HAP-1 (cell line): ENCODE data around the gene ZNF837.
"Not testable (repeated sequence)": the region's sequence is repeated elsewhere in the genome, so short reads cannot be mapped to it uniquely, and the experiment has no call there.

Experiments used
- DNase-seq, 2 experiments: peaks; one replicate each; pipeline ENCODE4 v3.0.0-alpha.2; 2016 to 2020; ENCODE audit warnings: low spot score in 2 of 2
- H3K27me3 ChIP-seq: fragments of 250-450 bp; sonication (Bioruptor Pico); 2 replicates; pipeline ENCODE4 v1.5.1; 2020; ENCODE audit warnings: low read depth, mild to moderate bottlenecking, moderate library complexity
- H3K36me3 ChIP-seq: fragments of 250-450 bp; sonication (Bioruptor Pico); replicated peaks from 2 replicates; pipeline ENCODE4 v1.5.1; 2020; ENCODE audit warnings: mild to moderate bottlenecking
- H3K4me1 ChIP-seq: fragments of 250-450 bp; sonication (Bioruptor Pico); 2 replicates; pipeline ENCODE4 v1.5.1; 2020; ENCODE audit warnings: mild to moderate bottlenecking
- H3K4me3 ChIP-seq: fragments of 250-450 bp; sonication (Bioruptor Pico); 2 replicates; pipeline ENCODE4 v1.5.1; 2020; ENCODE audit warnings: mild to moderate bottlenecking, moderate library complexity
- H3K9me3 ChIP-seq: fragments of 250-450 bp; sonication (Bioruptor Pico); 2 replicates; pipeline ENCODE4 v1.5.1; 2020; ENCODE audit warnings: mild to moderate bottlenecking, moderate library complexity
- in situ Hi-C: fragments of 300-500 bp; cut with MboI; formaldehyde crosslinking; loops from 3 replicates; pipeline ENCODE4 v1.14.3; 2020; ENCODE audit warnings: low sequenced_read_pairs, inconsistent platforms, mixed read lengths

Gene ZNF837

DNA sequence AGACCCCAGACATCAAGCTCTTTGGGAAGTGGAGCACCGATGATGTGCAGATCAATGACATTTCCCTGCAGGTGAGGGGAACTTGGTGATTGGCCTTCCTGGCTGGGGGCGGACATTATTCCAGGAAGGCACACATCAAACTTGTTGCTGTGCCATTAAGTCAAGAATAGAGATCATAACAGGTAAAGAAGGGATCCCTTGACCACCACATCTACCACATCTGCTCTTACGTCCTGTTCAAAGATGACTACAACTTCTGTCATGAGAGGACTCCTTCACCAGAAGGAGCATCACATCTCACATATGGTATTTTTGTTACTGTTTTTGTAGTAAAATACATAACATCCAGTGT lies 7.3 kb upstream of the ZNF837 start:
- Histone ChIP-seq H3K36me3 (peaks cover 61% of the 10 kb centered on the region), H3K27me3 (no peaks in the 10 kb centered on the region), H3K4me1 (peaks cover 16% of the 10 kb centered on the region), H3K9me3 (no peaks in the 10 kb centered on the region), H3K4me3 (peak overlapping the region; percentile 92)
- in situ Hi-C loops, result no loop called here
- no peak for DNase-seq

DNA sequence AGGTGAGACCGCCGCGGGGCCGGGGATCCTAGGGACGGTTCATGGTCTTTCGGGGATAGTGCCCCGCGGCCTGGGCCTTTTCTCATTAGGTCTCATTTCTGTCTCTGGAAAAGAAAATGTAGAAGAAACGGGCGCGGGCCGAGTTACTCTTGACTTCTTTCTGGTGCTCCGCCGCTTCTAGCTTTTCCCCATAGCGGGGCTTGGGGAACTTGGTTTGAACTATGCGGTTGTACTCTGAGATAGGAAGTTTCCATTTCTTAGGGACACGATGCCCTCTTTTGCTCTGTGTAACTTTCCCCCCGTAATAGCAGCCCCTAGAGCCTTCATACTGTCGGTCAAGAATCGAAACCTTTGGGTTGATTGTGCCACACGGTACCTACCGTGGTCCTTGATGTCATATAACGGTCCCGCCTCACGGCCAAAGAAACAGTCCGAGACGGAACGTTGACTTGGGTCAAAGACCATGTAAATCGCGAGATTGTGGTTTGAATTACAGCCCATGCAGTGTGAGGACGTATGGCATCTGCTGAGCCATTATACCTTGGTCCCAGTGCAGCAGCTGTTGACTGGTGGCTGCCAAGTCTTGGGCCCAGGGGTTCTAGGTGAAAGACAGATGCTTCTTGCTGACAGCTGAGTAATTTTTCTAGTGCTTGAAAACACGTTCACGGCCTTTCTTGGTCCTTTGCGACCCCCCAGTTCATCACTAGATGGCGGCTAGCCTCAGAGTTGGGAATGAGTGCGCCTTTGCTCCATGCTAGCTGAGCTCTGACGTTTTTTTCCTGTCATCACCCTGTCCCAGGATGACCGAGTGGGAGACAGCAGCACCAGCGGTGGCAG lies 6.7 kb upstream of the ZNF837 start:
- peaks cover 55% of the 10 kb centered on the region for H3K36me3 ChIP-seq
- in situ Hi-C loops, result no loop called here
- peak overlapping the region; percentile 92 for H3K4me3 ChIP-seq
- H3K9me3 ChIP-seq, result no peaks in the 10 kb centered on the region
- H3K4me1 ChIP-seq, result peaks cover 16% of the 10 kb centered on the region
- no peaks in the 10 kb centered on the region for H3K27me3 ChIP-seq
- no peak for DNase-seq

DNA sequence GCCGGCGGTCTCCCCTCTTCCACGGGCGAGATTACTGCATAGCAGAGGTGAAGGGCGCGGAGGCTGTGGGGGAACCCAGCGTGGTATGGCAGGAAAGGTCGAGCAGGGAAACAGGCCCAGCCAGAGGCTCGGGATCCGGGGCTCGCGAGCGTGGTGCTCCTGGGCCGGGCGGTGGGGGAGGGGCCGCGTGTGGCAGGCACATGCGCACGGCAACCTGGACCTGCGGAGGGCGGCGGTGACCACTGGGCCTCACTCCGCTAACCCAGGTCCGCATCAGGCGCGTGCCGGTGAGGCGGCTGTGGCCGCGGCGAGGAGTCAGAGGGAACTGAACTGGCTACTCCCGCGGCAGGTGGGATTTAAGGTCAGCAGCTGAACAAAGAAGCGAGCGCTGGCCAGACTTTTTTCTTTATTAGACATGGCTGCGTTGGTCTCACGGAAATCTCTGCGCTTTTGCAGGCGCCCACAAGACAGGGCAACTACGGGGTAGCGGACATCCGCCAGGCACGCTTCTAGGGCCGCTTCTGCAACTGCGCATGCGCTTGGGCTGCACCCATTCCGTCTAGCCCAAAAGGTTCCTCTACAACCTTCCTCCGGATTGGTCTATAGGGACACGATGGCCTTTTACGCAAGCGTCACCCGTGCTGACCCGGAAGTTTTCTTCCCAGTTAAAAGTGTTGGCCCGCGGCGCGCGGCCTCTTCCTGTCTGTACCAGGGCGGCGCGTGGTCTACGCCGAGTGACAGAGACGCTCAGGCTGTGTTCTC lies 5.9 kb upstream of the ZNF837 start, which contains the start of gene RPS5:
Gene RPS5 (plus strand): TSS at position 694 of the 762 bp plus-strand sequence. CDS start 869 bp downstream, outside the sequence.
- peak; percentile 97 to 99 for DNase-seq
- peaks cover 18% of the 10 kb centered on the region for H3K4me1 ChIP-seq

DNA sequence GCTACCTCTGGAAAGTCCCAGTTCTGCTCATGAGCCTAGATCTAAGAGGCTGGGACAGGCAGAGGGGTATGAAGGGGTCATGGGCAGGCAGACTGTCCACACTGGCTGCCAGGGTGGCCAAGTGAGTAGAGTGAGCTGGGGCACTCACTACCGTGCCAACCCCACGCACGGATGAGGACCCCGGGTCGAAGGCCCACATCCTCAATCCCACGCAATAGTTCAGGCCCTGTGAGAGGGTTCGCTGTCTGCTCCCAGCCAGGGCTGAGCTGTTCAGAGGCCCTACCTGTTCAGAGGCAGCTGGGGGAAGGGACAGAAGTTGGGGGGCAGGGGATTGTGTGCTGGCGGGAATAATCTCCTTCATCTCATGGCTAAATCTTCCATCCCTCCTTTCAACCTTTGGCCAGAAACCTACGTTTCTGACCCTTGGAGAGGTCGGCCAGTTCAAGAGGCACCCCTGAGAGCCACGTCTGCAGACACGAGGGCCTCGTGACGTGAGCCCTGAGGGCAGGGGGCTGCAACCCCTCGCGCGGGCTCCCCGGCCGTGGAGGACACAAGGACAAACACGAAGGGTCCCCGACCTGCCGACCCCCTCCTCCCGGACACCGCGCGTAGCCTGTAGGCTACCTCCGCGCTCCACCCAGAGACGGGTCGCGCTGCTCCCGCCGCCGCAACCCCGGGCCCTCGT lies 5.2 kb upstream of the ZNF837 start:
- H3K9me3 ChIP-seq, result no peaks in the 10 kb centered on the region
- peaks cover 18% of the 10 kb centered on the region for H3K4me1 ChIP-seq
- H3K36me3 ChIP-seq, result peaks cover 40% of the 10 kb centered on the region
- no peak for DNase-seq
- in situ Hi-C loops, result no loop called here
- no peaks in the 10 kb centered on the region for H3K27me3 ChIP-seq
- H3K4me3 ChIP-seq, result peak overlapping the region; percentile 92

More for the DNA sequence above, 5.9 kb upstream of the ZNF837 start, which contains the start of gene RPS5:
- peak within 1 kb of the TSS; percentile 92 for H3K4me3 ChIP-seq
- no peaks in the 10 kb centered on the region for H3K9me3 ChIP-seq
- H3K27me3 ChIP-seq, result no peaks in the 10 kb centered on the region
- in situ Hi-C loops, result no loop called here
- H3K36me3 ChIP-seq, result peaks cover 47% of the 10 kb centered on the region

DNA sequence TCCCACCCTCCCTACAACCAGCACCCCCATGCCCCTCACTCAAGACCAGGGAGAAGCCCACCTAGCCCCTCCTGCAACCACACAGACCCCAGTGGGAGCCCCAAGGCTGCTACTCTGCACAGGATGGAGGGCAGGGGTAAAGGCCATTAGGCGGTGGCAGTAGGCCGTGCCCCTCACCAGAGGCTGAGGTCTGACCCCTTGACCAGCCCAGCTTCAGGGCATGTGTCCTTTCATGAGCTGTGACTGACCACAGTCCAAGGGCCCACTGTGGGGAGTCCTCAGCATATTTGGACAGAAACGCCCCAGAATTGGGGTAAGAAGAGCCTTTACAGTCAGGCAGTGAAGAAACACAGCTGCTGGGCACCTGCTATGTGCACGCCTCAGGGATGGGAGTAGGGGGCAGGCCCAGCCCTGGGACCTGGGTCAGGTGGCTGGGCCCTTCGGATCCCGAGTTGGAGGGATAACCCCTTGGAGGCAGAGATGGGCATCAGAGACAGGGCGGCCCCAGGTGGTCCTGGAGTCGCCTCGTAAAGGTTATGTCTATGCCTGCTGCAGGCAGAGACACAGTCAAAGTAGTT lies 4.6 kb upstream of the ZNF837 start:
- no peak for DNase-seq
- Histone ChIP-seq H3K4me3 (no peak overlapping the region), H3K9me3 (no peaks in the 10 kb centered on the region), H3K4me1 (peaks cover 18% of the 10 kb centered on the region), H3K27me3 (no peaks in the 10 kb centered on the region), H3K36me3 (peaks cover 33% of the 10 kb centered on the region)
- in situ Hi-C loops, result no loop called here

DNA sequence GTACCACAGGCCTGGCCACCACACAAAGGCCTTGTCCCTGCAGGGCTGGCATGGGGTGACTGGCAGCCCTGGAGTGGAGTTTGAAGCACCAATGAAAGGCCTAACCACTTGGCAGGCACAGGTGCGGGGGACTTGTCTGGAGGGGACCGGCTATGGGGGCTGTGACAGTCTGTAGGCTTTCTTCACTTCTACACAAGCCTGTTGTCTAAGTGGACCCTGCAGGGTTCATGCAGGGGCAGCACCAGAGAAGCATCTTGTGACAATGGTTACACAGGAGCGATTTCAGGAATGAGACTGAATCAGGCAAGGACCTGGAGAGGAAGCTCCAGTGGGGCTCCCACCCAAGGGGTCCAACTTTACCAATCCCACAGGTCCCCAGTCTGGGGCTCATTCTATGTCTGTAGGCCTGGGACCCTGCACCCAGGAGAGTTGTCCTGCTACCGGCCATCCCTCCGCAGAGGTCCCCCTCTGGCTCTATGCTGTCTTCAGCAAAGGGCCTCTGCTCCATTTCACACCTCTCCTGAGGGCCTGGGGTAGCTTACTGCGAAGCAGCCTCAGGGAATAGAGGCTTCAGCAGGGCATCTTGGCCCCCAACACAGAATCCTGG lies 2.3 kb upstream of the ZNF837 start:
- H3K36me3 ChIP-seq, result peaks cover 10% of the 10 kb centered on the region
- in situ Hi-C loops, result no loop called here
- H3K4me1 ChIP-seq, result peaks cover 18% of the 10 kb centered on the region
- DNase-seq, result no peak
- no peaks in the 10 kb centered on the region for H3K27me3 ChIP-seq
- no peaks in the 10 kb centered on the region for H3K9me3 ChIP-seq
- no peak overlapping the region for H3K4me3 ChIP-seq

DNA sequence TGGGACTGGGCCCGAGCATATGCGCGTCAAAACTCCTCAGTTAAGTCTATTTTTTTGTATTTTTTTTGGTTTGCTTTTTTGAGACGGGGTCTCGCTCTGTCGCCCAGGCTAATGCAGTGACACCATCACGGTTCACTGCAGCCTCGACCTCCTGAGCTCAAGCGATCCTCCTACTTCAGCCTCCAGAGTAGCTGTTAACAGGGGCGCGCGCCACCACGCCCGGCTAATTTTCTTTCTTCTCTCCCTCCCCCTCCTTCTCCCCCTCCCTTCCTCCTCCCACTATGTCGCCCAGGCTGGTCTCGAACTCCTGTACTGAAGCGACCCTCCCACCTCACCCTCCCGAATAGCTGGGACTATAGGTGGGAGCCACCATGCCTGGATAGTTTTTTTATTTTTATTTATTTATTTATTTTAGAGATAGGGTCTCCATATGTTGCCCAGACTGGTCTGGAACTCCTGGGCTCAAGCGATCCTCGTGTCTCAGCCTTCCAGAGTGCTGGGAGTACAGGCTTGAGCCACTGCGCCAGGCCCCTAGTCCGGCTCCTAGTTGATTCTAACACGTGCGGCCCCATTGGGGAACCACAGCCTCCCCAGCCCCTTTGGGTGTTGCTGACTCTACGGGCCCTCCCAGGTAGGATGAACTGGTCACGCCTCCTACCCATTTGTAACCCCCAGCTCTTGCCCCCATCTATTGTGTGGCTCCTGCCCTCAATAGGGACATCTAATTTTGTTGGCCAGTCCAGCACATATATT lies 806 bp upstream of the ZNF837 start:
- peak overlapping the region; percentile 87 for H3K4me3 ChIP-seq
- no peaks in the 10 kb centered on the region for H3K9me3 ChIP-seq
- no peaks in the 10 kb centered on the region for H3K27me3 ChIP-seq
- H3K36me3 ChIP-seq, result no peaks in the 10 kb centered on the region
- H3K4me1 ChIP-seq, result peaks cover 18% of the 10 kb centered on the region
- DNase-seq, result no peak
- in situ Hi-C loops, result no loop called here

DNA sequence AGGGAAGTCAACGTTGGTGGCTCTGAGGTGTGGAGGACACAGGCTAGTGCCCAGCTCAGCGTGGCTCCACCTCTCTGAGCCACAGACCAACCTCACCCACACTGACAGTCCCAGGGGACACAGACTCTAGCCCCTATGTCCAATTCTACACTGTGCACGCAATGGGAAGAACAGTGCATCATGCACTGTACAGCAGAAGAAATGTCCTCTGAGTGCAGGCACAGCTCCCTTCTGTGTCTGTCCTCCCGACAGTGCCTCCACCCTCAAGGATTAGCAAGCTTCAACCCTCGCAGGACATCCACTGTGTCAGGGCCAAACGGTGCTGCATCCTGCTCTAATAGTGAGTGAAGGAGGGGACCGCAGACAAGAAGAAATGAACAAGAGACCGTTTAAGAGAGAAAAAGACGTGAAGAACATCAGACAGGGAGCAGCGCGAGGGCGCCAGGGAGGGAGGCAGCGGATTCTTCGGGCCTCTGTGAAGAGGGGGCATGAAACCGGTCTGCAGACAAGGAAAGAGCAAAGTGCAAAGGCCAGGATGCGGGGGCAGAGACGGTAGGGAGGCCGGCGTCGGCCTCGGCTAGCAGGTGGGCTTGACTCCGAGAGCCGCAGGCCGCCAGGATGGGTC lies 681 bp downstream of the ZNF837 start:
- in situ Hi-C loops, result no loop called here
- H3K4me1 ChIP-seq, result peaks cover 8% of the 10 kb centered on the region; the same call in 1 of the 2 replicates
- H3K27me3 ChIP-seq, result no peaks in the 10 kb centered on the region
- peak overlapping the region; percentile 87 for H3K4me3 ChIP-seq
- no peaks in the 10 kb centered on the region for H3K36me3 ChIP-seq
- no peaks in the 10 kb centered on the region for H3K9me3 ChIP-seq
- no peak for DNase-seq

DNA sequence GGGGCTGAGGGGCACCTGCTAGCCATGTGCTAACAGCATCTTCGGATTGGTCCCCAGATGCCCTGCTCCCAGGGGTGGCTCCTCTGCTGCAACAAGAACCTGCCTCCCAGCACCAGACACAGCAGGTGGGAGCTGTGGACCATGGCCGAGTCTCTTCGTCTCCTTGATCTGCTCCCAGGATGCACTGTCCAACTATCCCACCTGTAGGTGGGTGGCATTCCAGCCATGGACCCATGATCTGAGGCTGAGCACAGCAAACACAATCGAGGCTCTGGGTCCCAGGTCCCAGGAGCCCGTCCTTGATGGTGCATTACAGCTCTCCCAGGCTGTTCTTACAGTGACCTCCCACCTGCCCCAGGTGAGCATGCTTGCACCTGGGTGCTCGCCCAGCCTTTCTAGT lies 1.6 kb downstream of the ZNF837 start:
- Histone ChIP-seq H3K36me3 (no peaks in the 10 kb centered on the region), H3K9me3 (no peaks in the 10 kb centered on the region), H3K4me1 (peaks cover 8% of the 10 kb centered on the region; the same call in 1 of the 2 replicates), H3K27me3 (no peaks in the 10 kb centered on the region), H3K4me3 (no peak overlapping the region)
- in situ Hi-C loops, result no loop called here
- no peak for DNase-seq

DNA sequence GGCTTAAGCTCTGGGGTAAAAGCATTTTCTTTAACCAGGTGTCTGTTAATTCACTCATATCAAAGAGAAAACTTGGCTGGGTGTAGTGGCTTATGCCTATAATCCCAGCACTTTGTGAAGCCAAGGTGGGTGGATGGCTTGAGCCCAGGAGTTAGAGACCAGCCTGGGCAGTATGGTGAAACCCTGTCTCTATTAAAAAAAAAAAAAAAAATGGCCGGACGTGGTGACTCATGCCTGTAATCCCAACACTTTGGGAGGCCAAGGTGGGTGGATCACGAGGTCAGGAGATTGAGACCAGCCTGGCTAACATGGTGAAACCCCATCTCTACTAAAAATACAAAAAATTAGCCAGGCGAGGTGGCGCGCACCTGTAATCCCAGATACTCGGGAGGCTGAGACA lies 4.1 kb downstream of the ZNF837 start:
- H3K9me3 ChIP-seq, H3K27me3 ChIP-seq, H3K36me3 ChIP-seq, H3K4me3 ChIP-seq, H3K4me1 ChIP-seq, in situ Hi-C loops, DNase-seq: not testable (repeated sequence)

DNA sequence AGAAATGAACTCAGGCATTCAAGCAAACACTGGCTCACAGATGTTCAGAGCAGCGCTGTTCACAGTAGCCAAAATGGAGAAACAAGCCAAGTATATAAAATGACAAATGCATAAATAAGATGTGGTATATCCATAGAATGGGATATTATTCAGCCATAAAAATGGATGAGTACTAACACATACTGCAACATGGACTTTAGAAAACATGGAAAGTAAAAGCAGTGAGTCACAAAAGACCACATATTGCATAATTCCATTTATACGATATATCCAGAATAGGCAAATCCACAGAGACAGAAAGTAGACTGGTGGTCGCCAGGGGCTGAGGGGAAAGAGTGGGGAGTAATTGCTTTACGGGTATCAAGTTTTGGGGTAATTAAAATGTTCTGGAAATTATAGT lies 6.6 kb downstream of the ZNF837 start:
- H3K27me3 ChIP-seq, result no peaks in the 10 kb centered on the region

DNA sequence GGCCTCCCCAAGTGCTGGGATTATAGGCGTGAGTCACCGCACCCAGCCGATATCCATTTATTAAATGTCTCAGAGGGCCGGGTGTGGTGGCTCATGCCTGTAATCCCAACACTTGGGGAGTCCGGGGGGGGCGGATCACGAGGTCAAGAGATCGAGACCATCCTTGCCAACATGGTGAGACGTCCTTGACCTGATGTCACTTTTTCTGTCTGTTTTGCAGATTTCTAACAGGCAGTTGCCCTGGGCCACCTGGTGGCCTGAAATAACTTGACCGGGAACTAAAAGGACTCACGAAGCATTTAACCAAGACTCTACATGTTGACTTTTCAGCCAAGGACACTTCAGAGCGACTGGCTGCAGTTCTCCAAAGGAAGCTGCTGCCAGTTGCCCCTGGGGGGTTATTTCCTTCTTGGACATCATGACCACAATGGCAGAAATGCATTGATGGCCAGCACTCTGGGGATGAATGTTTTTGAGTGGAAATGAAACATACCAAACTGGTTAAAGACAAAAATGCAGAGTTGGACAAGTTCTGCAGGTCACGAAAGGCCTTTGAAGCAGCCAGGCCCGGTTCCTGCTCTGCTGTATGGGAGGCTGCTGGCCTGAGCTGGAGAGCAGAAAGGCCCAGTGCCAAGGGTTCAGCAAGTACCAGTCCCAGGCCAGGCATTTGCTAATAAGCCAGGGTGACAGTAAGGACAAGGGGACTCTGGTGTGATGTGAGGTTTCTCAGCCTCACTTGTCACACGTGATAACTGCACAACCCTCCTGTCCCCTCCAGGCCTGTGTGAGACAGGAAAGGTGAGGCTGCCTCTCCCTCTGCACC lies 8.3 kb downstream of the ZNF837 start:
- H3K27me3 ChIP-seq, result no peaks in the 10 kb centered on the region
- no peaks in the 10 kb centered on the region for H3K36me3 ChIP-seq
- H3K4me3 ChIP-seq, result no peak overlapping the region
- no peak for DNase-seq
- in situ Hi-C loops, result no loop called here
- H3K9me3 ChIP-seq, result no peaks in the 10 kb centered on the region
- H3K4me1 ChIP-seq, result no peaks in the 10 kb centered on the region

More for the DNA sequence above, 6.6 kb downstream of the ZNF837 start:
- no peak overlapping the region for H3K4me3 ChIP-seq
- in situ Hi-C loops, result no loop called here
- H3K9me3 ChIP-seq, result no peaks in the 10 kb centered on the region
- no peaks in the 10 kb centered on the region for H3K36me3 ChIP-seq
- H3K4me1 ChIP-seq, result no peaks in the 10 kb centered on the region
- no peak for DNase-seq
